HepG2 (cell line): ENCODE data around the gene IFITM10. TPM values are rescaled to one million over a fixed set of nuclear protein-coding genes. Genes with fewer than 3 reads are reported as not detected.

Experiments
- ATAC-seq: fragments of 200-7000 bp; cut with Tn5 transposase; 3 replicates; pipeline ENCODE4 v1.9.1; 2020; ENCODE audit warnings: mild to moderate bottlenecking, moderate library complexity
- BruUV-seq: library from RNA; stranded (reverse); fragments of 400-500 nt; replicated peaks from 2 replicates; lab custom pipeline; 2021; lab: Mats Ljungman, UMichigan
- CTCF ChIA-PET: fragments of 300-600 bp; formaldehyde crosslinking; extraction: SDS; loops from one replicate; lab custom pipeline; 2021; ENCODE audit warnings: low total read pairs, inconsistent platforms, low intra/inter-chr PET ratio; lab: Yijun Ruan, JAX
- POLR2A ChIA-PET: fragments of 350-600 bp; sonication (Branson Sonifier 250); formaldehyde crosslinking; loops from one replicate; lab custom pipeline; 2020; ENCODE audit warnings: antibody characterized with exemption, inconsistent platforms; lab: Yijun Ruan, JAX
- DNase-seq: peaks from one replicate; pipeline ENCODE4 v3.0.0-alpha.2; 2015; ENCODE audit warnings: low spot score
- FAIRE-seq: peaks from 3 replicates; lab custom pipeline; 2011; peaks lifted over from hg19 to GRCh38; lab: Jason Lieb, UNC
- H2AFZ ChIP-seq: one replicate; pipeline ENCODE4 v1.6.1; 2011; ENCODE audit warnings: low read length, inconsistent platforms
- H3K27ac ChIP-seq: fragments of 300-600 bp; 3 replicates; pipeline ENCODE4 v1.8.0; 2011; ENCODE audit warnings: mixed run types, mild to moderate bottlenecking, mixed read lengths, low read length, inconsistent platforms; ENCODE audit not compliant: insufficient read depth; ENCODE audit errors: extremely low read length
- H3K27me3 ChIP-seq, 2 experiments: fragments of 200-600 bp in 1 of 2; 2 replicates in 1 of 2; 3 replicates in 1 of 2; pipeline versions ENCODE4 v1.6.0 to v1.8.0; 2011; ENCODE audit warnings: low read length in 2 of 2, mild to moderate bottlenecking in 2 of 2, moderate library complexity in 2 of 2, inconsistent platforms in 1 of 2; ENCODE audit not compliant: insufficient read depth in 2 of 2, control insufficient read depth in 1 of 2
- H3K36me3 ChIP-seq, 2 experiments: fragments of 200-600 bp in 1 of 2; replicated peaks in 1 of 2; 2 replicates in 1 of 2; 3 replicates in 1 of 2; pipeline versions ENCODE4 v1.5.1 to v1.8.0; 2011; ENCODE audit warnings: low read length in 2 of 2, inconsistent platforms in 1 of 2; ENCODE audit not compliant: insufficient read depth in 2 of 2, control insufficient read depth in 1 of 2
- H3K4me1 ChIP-seq: 2 replicates; pipeline ENCODE4 v1.5.1; 2012; ENCODE audit warnings: low read length, inconsistent platforms; ENCODE audit not compliant: insufficient read depth
- H3K4me2 ChIP-seq: 2 replicates; pipeline ENCODE4 v1.6.0; 2011; ENCODE audit warnings: low read depth, low read length, inconsistent platforms
- H3K4me3 ChIP-seq, 3 experiments: fragments of 200-600 bp in 1 of 3; sonication (generic), shearing (Covaris generic) in 1 of 3; replicated peaks in 1 of 3; 2 replicates each; pipeline ENCODE4 v1.5.1; 2011 to 2016; ENCODE audit warnings: low read length in 3 of 3, inconsistent platforms in 2 of 3, low read depth in 2 of 3, mild to moderate bottlenecking in 2 of 3, control low read depth in 1 of 3, mixed read lengths in 1 of 3; ENCODE audit not compliant: insufficient read depth in 1 of 3
- H3K79me2 ChIP-seq: one replicate; pipeline ENCODE4 v1.6.1; 2011; ENCODE audit warnings: low read length, inconsistent platforms; ENCODE audit not compliant: insufficient read depth
- H3K9ac ChIP-seq: 2 replicates; pipeline ENCODE4 v1.6.0; 2011; ENCODE audit warnings: mild to moderate bottlenecking, low read depth, low read length, inconsistent platforms; ENCODE audit not compliant: insufficient read depth
- H3K9me3 ChIP-seq: 2 replicates; pipeline ENCODE4 v1.5.1; 2012; ENCODE audit warnings: mild to moderate bottlenecking, low read length
- H4K20me1 ChIP-seq: 2 replicates; pipeline ENCODE4 v1.6.0; 2011; ENCODE audit warnings: inconsistent platforms, mild to moderate bottlenecking, low read length, moderate library complexity; ENCODE audit not compliant: insufficient read depth
- MAFF ChIP-seq: IDR thresholded peaks from 2 replicates; pipeline ENCODE4 v1.6.1; 2011; ENCODE audit warnings: low read depth, low read length, improper control_type of control experiment
- MAFK ChIP-seq, 2 experiments: IDR thresholded peaks in 1 of 2; conservative IDR thresholded peaks in 1 of 2; 2 replicates each; pipeline ENCODE4 v1.6.1; 2011; ENCODE audit warnings: improper control_type of control experiment in 2 of 2, low read length in 2 of 2
- MNT ChIP-seq: fragments of 450-650 bp; IDR thresholded peaks from 2 replicates; pipeline ENCODE4 v1.6.1; 2016
- ZBTB3 ChIP-seq: sonication (generic); formaldehyde crosslinking; IDR thresholded peaks from 2 replicates; pipeline ENCODE4 v1.4.0; 2020; ENCODE audit warnings: low read depth, mild to moderate bottlenecking, moderate library complexity, missing genetic modification reagents, borderline replicate concordance
- ZNF503 ChIP-seq: sonication (generic); formaldehyde crosslinking; IDR thresholded peaks from 2 replicates; pipeline ENCODE4 v1.4.0; 2020; ENCODE audit warnings: missing genetic modification reagents
- ZNF629 ChIP-seq: sonication (generic); formaldehyde crosslinking; conservative IDR thresholded peaks from 2 replicates; pipeline ENCODE4 v1.5.0; 2020; ENCODE audit warnings: missing genetic modification reagents
- WGBS: methylation state at CpG from one replicate; pipeline ENCODE4 v1.1.6; 2017; ENCODE audit warnings: low lambda C conversion rate; 5-methylcytosine and 5-hydroxymethylcytosine counted together
- in situ Hi-C: cut with HindIII; loops from 2 replicates; pipeline ENCODE4 v1.10.0; 2017; ENCODE audit warnings: low pct_unique_long_range_greater_than_20kb; ENCODE audit not compliant: extremely low pct_ligation_motif_present
- intact Hi-C: fragments of 100-400 bp; cut with micrococcal nuclease; formaldehyde crosslinking; loops from one replicate; pipeline ENCODE4 v1.10.0; 2022; ENCODE audit not compliant: unreplicated experiment
- polyA plus RNA-seq, 8 experiments: library from polyadenylated mRNA; depleted of rRNA in 3 of 8; stranded (reverse) in 7 of 8; unstranded in 1 of 8; fragments of >200 nt; fragmentation: Illumina TruSeq in 4 of 8; extraction: Trizol in 4 of 8; gene quantifications; 2 replicates each; pipeline versions ENCODE4 v1.2.1 to v1.2.3, GENCODE V29; 2011 to 2016; ENCODE audit warnings: low read depth in 4 of 8, missing spikeins in 1 of 8, mixed read lengths in 1 of 8; ENCODE audit not compliant: insufficient read depth in 1 of 8
- total RNA-seq, 5 experiments: library from RNA; depleted of rRNA; stranded (reverse); fragments of >200 nt; fragmentation: Illumina TruSeq; extraction: Trizol; gene quantifications; 2 replicates each; pipeline ENCODE4 v1.2.3, GENCODE V29; 2016; ENCODE audit warnings: low read depth in 1 of 5

The IFITM10 gene
- total and polyA plus RNA-seq, 2 of the 13 experiments (the other 11 are each of a cell fraction or from before 2014, with no cell fraction given), result 0.09 to 0.13 TPM

GRCh38 chr11:1782831-1783724 lies 32.7 kb upstream of the IFITM10 start:
- Histone ChIP-seq H3K9me3 (no peaks in the 10 kb centered on the region), H4K20me1 (no peaks in the 10 kb centered on the region), H3K4me3 (peak overlapping the region in 1 of 3 experiments; percentile 32; a peak in 1 of 6 replicates), H3K4me2 (peak overlapping the region; percentile 66), H3K27me3 (peaks cover 15 to 69% of the 10 kb centered on the region in 2 experiments), H3K27ac (no peak overlapping the region), H2AFZ (no peak overlapping the region), H3K79me2 (no peaks in the 10 kb centered on the region), H3K4me1 (peaks cover 27% of the 10 kb centered on the region), H3K36me3 (no peaks in the 10 kb centered on the region), H3K9ac (0 out of 2 replicates have a peak overlapping the region, but pooled peaks have one; percentile 17)
- intact Hi-C loops, result no loop called here
- in situ Hi-C loops, result no loop called here
- FAIRE-seq, result no peak
- ChIA-PET CTCF (no interaction called here), POLR2A (interaction anchor here (0.8 kb wide), 1 partner anchor 21 kb away, joined by 3 read pairs; no protein-coding TSS in a partner anchor)
- no TSS peak for BruUV-seq
- TF ChIP-seq ZBTB3 (CRISPR knock-in tag) (no peak), ZNF629 (CRISPR knock-in tag) (peak; percentile 86), ZNF503 (CRISPR knock-in tag) (no peak)
- DNase-seq, result no peak
- no peak for ATAC-seq
- 27% methylated on average over 15 of the region's 20 CpGs for WGBS

- CTCF ChIA-PET, result no interaction called here
- Histone ChIP-seq H2AFZ (no peak overlapping the region), H3K4me3 (no peak overlapping the region), H3K36me3 (no peaks in the 10 kb centered on the region), H3K4me2 (no peak overlapping the region), H3K9ac (no peak overlapping the region), H4K20me1 (no peaks in the 10 kb centered on the region), H3K79me2 (no peaks in the 10 kb centered on the region), H3K27ac (no peak overlapping the region), H3K9me3 (no peaks in the 10 kb centered on the region), H3K4me1 (peaks cover 27% of the 10 kb centered on the region), H3K27me3 (peaks cover 15 to 69% of the 10 kb centered on the region in 2 experiments)
- ATAC-seq (no peak), FAIRE-seq (no peak), DNase-seq (no peak)
- no TSS peak for BruUV-seq
- in situ Hi-C loops (no loop called here), intact Hi-C loops (no loop called here)
- 57% methylated on average over 5 of the region's 13 CpGs for WGBS
- TF ChIP-seq MAFF (peak; percentile 84), MAFK (conservative IDR thresholded peaks at IDR 0.05 in 1 of 2, IDR thresholded peaks at IDR 0.05 in 1 of 2; ENCODE audit: low read length in 2 of 2) (peak; percentile 89 to 92), MNT (no peak)
- POLR2A ChIA-PET, result no interaction called here
Measured at GRCh38 chr11:1782031-1782590, 31.7 kb upstream of the IFITM10 start.
